Measurements from ENCODE around the gene PSME3. TPM values are rescaled to one million over a fixed set of nuclear protein-coding genes. Genes with fewer than 3 reads are reported as not detected.
"Not testable (repeated sequence)": the region's sequence is repeated elsewhere in the genome, so short reads cannot be mapped to it uniquely, and the experiment has no call there.

Gene PSME3
- total and polyA plus RNA-seq, 4 donors: 25.0 to 55.3 (median 39.8) TPM

GRCh38 chr17:42856516-42856915, 23.3 kb downstream of the PSME3 start:
- not testable (repeated sequence) for H3K27me3 ChIP-seq (ENCODE audit: control insufficient read depth in 4 of 4, insufficient read depth in 4 of 4, low read length in 3 of 4); H3K9ac ChIP-seq (ENCODE audit: low read depth in 1 of 2, low read length in 2 of 2); H3K9me3 ChIP-seq (ENCODE audit: control insufficient read depth in 4 of 4, low read length in 3 of 4); DNase-seq (ENCODE audit: low spot score); H3K36me3 ChIP-seq (ENCODE audit: control insufficient read depth in 4 of 4, insufficient read depth in 3 of 4, low read depth in 1 of 4, low read length in 3 of 4); H3K4me3 ChIP-seq (ENCODE audit: low read depth in 1 of 3, low read length in 3 of 3); H3K27ac ChIP-seq (ENCODE audit: low read depth in 1 of 2, low read length in 2 of 2)
- peak; percentile 40 to 82 for TF ChIP-seq RXRA (IDR thresholded peaks at IDR 0.05)
- peaks cover 0 to 14% (median 11%) of the 10 kb centered on the region in 4 donors for H3K4me1 ChIP-seq (ENCODE audit: control insufficient read depth in 4 of 4, insufficient read depth in 4 of 4, low read length in 3 of 4)
- WGBS: 62% methylated on average over 6 of the region's 8 CpGs

- Histone ChIP-seq H3K27me3 (ENCODE audit: control insufficient read depth in 4 of 4, insufficient read depth in 4 of 4, low read length in 3 of 4) (no peaks in the 10 kb centered on the region), H3K4me1 (ENCODE audit: control insufficient read depth in 4 of 4, insufficient read depth in 4 of 4, low read length in 3 of 4) (peaks cover 0 to 14% (median 11%) of the 10 kb centered on the region in 4 donors), H3K36me3 (ENCODE audit: control insufficient read depth in 4 of 4, insufficient read depth in 3 of 4, low read depth in 1 of 4, low read length in 3 of 4) (no peaks in the 10 kb centered on the region), H3K9ac (ENCODE audit: low read depth in 1 of 2, low read length in 2 of 2) (no peak overlapping the region), H3K27ac (ENCODE audit: low read depth in 1 of 2, low read length in 2 of 2) (no peak overlapping the region), H3K9me3 (ENCODE audit: control insufficient read depth in 4 of 4, low read length in 3 of 4) (no peaks in the 10 kb centered on the region), H3K4me3 (ENCODE audit: low read depth in 1 of 3, low read length in 3 of 3) (no peak overlapping the region)
- 92% methylated on average over 1 of the region's 1 CpG for WGBS
- TF ChIP-seq NR2F2 (IDR thresholded peaks at IDR 0.05): no peak
- TF ChIP-seq, protein P1, sequence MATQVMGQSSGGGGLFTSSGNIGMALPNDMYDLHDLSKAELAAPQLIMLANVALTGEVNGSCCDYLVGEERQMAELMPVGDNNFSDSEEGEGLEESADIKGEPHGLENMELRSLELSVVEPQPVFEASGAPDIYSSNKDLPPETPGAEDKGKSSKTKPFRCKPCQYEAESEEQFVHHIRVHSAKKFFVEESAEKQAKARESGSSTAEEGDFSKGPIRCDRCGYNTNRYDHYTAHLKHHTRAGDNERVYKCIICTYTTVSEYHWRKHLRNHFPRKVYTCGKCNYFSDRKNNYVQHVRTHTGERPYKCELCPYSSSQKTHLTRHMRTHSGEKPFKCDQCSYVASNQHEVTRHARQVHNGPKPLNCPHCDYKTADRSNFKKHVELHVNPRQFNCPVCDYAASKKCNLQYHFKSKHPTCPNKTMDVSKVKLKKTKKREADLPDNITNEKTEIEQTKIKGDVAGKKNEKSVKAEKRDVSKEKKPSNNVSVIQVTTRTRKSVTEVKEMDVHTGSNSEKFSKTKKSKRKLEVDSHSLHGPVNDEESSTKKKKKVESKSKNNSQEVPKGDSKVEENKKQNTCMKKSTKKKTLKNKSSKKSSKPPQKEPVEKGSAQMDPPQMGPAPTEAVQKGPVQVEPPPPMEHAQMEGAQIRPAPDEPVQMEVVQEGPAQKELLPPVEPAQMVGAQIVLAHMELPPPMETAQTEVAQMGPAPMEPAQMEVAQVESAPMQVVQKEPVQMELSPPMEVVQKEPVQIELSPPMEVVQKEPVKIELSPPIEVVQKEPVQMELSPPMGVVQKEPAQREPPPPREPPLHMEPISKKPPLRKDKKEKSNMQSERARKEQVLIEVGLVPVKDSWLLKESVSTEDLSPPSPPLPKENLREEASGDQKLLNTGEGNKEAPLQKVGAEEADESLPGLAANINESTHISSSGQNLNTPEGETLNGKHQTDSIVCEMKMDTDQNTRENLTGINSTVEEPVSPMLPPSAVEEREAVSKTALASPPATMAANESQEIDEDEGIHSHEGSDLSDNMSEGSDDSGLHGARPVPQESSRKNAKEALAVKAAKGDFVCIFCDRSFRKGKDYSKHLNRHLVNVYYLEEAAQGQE (IDR thresholded peaks at IDR 0.05): no peak
- TF ChIP-seq RXRA (IDR thresholded peaks at IDR 0.05): no peak
- no peak for TF ChIP-seq RAD21 (IDR thresholded peaks at IDR 0.05)
- no peak for TF ChIP-seq HNF4A (conservative IDR thresholded peaks at IDR 0.05)
- TF ChIP-seq GABPA (IDR thresholded peaks at IDR 0.05 in 1 of 2, conservative IDR thresholded peaks at IDR 0.05 in 1 of 2): no peak
- no peak for TF ChIP-seq YY1 (IDR thresholded peaks at IDR 0.05)
- no peak for TF ChIP-seq JUND (IDR thresholded peaks at IDR 0.05)
- no peak for TF ChIP-seq TAF1 (conservative IDR thresholded peaks at IDR 0.05)
- no peak for DNase-seq (ENCODE audit: low spot score)
Observed at GRCh38 chr17:42857389-42857788, 24.2 kb downstream of the PSME3 start.

- Histone ChIP-seq H3K9me3 (ENCODE audit: control insufficient read depth in 4 of 4, low read length in 3 of 4) (no peaks in the 10 kb centered on the region), H3K9ac (ENCODE audit: low read depth in 1 of 2, low read length in 2 of 2) (no peak overlapping the region), H3K4me3 (ENCODE audit: low read depth in 1 of 3, low read length in 3 of 3) (peak overlapping the region in 2 of 3 donors; percentile 35 to 61), H3K36me3 (ENCODE audit: control insufficient read depth in 4 of 4, insufficient read depth in 3 of 4, low read depth in 1 of 4, low read length in 3 of 4) (peaks cover 0 to 4% (median 1%) of the 10 kb centered on the region in 4 donors), H3K27ac (ENCODE audit: low read depth in 1 of 2, low read length in 2 of 2) (peak overlapping the region; percentile 78), H3K27me3 (ENCODE audit: control insufficient read depth in 4 of 4, insufficient read depth in 4 of 4, low read length in 3 of 4) (no peaks in the 10 kb centered on the region), H3K4me1 (ENCODE audit: control insufficient read depth in 4 of 4, insufficient read depth in 4 of 4, low read length in 3 of 4) (peaks cover 0 to 43% (median 39%) of the 10 kb centered on the region in 4 donors)
- WGBS: 31% methylated on average over 7 of the region's 7 CpGs
- peak; percentile 56 for DNase-seq (ENCODE audit: low spot score)
- TF ChIP-seq SP1 (IDR thresholded peaks at IDR 0.05) (peak; percentile 91), JUND (IDR thresholded peaks at IDR 0.05) (peak; percentile 79 to 80), NR2F2 (IDR thresholded peaks at IDR 0.05) (peak; percentile 96), GABPA (IDR thresholded peaks at IDR 0.05 in 1 of 2, conservative IDR thresholded peaks at IDR 0.05 in 1 of 2) (no peak), FOXA2 (IDR thresholded peaks at IDR 0.05) (peak; percentile 53), HNF4G (IDR thresholded peaks at IDR 0.05) (peak; percentile 79), EGR1 (IDR thresholded peaks at IDR 0.05; ENCODE audit: low read depth in 2 of 2) (peak; percentile 18 to 22), YY1 (IDR thresholded peaks at IDR 0.05) (peak; percentile 39), RXRA (IDR thresholded peaks at IDR 0.05) (peak; percentile 99), ATF3 (IDR thresholded peaks at IDR 0.05) (no peak), TAF1 (conservative IDR thresholded peaks at IDR 0.05) (no peak), RAD21 (IDR thresholded peaks at IDR 0.05) (no peak)
- TF ChIP-seq, protein P1 (IDR thresholded peaks at IDR 0.05): peak; percentile 71
- TF ChIP-seq, protein P2, sequence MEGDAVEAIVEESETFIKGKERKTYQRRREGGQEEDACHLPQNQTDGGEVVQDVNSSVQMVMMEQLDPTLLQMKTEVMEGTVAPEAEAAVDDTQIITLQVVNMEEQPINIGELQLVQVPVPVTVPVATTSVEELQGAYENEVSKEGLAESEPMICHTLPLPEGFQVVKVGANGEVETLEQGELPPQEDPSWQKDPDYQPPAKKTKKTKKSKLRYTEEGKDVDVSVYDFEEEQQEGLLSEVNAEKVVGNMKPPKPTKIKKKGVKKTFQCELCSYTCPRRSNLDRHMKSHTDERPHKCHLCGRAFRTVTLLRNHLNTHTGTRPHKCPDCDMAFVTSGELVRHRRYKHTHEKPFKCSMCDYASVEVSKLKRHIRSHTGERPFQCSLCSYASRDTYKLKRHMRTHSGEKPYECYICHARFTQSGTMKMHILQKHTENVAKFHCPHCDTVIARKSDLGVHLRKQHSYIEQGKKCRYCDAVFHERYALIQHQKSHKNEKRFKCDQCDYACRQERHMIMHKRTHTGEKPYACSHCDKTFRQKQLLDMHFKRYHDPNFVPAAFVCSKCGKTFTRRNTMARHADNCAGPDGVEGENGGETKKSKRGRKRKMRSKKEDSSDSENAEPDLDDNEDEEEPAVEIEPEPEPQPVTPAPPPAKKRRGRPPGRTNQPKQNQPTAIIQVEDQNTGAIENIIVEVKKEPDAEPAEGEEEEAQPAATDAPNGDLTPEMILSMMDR (IDR thresholded peaks at IDR 0.05; ENCODE audit: low read depth, low read length, missing input control): no peak
- TF ChIP-seq, protein P3, sequence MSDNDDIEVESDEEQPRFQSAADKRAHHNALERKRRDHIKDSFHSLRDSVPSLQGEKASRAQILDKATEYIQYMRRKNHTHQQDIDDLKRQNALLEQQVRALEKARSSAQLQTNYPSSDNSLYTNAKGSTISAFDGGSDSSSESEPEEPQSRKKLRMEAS (IDR thresholded peaks at IDR 0.05): peak; percentile 73
Observed at GRCh38 chr17:42865638-42866094, 32.5 kb downstream of the PSME3 start.

Data from liver (tissue), 9 donors.